ENCODE data around the gene RUNX1.

The RUNX1 gene

DNA sequence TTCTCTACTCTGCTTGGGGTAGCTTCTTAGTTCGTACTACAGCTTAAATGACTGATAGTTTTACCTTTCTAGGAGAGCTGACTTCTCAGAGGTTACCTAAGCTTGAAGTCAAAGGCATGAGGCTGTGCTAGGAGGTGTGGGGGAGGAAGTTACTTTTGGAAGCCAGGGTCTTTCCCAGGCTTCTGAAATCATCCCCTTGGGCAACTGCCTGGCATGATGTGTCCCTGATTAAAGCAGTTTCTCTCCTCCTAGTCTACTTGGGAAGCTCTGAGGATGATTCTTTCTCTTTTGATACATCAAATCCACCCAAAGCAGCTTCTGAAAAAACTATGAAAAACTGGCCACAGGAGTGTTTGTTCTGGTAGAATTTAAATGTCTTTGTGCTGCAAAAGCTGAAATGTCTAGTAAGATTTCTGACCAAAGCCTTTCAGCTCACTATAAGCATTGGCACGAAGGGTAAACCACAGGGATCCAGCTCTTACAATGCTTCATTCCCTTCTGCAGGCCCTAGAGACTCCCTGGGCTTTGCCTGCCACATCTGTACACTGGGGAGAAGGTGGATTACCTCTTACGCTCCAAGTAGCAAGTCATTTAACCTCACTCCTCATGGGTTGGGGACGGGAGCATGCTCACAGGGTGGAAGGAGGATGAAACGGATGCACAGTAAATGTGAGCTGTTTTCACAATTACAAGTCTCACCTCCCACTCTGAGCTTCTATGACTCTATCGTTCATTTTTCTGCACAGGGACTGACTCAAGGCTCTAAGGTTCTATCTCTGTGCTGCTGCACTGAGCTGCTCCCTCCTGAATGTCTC, 59.6 kb downstream of the RUNX1 start:
- peak; percentile 44 for DNase-seq

DNA sequence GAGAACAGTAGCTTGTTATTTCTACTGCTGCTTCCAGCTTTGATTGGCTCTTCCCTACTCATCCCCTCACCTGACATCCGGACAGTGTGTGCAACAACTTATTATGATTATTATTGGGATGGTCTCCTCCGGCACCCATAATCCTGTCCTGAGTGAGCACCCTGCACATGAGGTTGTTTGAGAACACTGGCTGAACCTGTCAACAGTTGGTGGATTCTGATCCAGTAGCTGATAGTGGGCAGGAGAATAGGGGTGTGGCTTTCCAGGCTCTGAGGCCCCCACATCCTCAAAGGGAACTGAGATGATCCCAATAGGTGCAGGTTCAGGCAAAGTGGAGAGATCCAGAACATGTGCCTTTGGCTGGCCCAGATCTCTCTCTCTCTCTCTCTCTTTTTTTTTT, 60.5 kb downstream of the RUNX1 start:
- DNase-seq = no peak

DNA sequence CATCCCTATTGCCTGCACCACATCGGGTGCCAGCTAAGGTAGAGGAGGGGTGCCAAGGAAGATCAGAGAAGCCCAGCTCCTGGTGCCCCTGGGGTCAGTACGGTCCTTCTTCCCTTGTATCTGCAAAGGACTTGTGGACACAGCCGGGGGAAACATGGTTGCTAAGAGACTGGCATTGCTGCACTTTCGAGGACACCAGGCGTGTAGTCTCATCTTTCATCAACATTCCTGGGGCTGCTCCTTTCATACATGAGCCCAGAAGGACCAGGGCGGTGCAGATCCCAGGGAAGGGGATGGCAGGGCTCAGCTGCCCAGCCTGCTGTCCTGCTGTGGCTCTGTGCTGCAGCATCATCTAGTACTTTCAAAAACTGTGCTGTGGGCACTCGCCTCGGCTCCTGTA, 61.0 kb downstream of the RUNX1 start:
- no peak for DNase-seq

DNA sequence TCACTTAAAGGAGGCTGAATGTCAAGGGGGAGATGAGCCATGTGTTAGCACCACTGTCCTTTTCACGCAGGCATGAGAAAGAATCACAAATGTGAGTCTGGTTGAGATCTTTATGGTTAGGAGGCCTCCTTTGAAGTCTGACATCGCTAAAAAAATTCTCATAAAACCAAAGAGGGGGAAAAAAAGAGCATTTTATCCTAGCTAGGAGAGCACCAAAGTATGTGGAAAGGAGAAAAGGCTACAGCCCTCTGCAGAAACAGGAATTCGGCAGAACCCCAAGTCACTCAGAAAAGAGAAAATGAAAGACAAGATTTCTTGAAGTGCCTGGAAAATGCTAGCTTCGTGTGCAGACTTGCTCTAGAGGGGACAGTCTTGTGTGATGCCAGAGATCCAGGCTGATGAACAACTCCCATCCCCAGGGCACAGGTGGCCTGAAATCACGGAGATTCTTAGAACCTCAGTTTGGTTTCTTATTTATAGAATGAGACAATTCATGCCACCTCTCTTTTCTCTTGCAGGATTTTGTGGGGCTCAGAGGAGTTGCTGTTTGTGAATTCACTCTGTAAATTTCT, 61.5 kb downstream of the RUNX1 start:
- no peak for DNase-seq

DNA sequence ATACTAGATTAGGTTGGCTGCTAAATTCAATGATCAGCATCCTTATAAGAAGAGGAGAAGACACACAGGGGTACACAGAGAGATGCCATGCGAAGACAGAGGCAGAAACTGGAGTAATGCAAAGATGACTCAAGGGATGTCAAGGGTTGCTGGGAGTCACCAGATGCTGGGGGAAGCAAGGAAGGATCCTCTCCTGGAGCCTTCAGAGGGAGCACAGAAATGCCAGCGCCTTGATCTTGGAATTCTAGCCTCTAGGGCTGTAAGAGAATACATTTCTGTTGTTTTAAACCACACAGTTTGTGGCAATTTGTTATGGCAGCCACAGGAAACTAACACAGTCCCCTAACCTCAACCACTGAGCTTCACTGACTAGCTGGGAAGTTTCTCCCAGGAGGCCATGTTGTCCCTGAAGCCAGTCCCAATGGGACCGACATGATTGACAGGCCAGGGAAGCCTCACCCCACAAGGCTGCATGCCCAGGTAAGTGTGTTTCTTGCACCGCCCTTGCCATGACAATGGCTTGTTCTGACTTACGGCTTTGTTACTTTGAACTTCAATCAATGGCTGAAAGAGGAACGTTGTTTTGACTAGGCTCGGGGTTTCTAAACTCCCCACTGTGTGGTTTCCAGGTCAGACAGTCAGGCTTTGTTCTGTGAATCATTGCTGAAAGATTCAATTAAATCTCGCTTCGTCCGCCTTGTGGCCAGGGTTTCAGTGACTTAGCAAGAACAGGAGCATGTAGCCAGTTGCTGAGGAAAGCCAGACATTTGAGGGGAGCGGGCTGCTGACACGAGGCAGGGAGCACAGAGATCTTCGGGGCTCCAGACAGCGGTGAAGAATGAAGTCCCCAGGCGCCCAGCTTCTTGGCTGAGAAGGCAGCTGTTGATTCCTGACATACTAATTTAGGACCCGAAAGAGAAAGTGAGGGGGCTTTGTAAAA, 62.3 kb downstream of the RUNX1 start:
- peak; percentile 50 for DNase-seq

GRCh38 chr21:34984356-34985058, 64.6 kb downstream of the RUNX1 start:
- DNase-seq = no peak

GRCh38 chr21:34983680-34984086, 65.4 kb downstream of the RUNX1 start:
- peak; percentile 46 for DNase-seq

DNA sequence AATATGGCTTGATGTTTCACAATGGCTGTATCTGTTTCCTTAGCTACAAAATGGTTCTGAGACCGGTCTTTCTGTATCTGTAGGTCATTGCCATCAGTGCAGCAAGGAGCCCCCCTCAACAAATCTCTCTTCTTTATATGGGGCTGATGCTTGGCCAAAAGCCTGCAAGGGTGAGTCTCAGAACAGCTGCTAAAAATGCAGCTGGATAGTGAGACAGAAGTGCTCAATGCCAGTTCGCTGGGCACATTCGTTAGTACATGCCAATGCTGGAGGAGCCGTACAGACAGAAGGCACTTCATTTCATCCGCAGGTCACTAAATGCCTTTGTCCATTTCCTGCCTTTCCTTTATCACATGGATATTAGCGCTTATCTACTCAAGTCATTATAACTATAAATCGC, 67.3 kb downstream of the RUNX1 start:
- no peak for DNase-seq

- DNase-seq = no peak
Observed at GRCh38 chr21:34980423-34981115, 68.5 kb downstream of the RUNX1 start.

DNA sequence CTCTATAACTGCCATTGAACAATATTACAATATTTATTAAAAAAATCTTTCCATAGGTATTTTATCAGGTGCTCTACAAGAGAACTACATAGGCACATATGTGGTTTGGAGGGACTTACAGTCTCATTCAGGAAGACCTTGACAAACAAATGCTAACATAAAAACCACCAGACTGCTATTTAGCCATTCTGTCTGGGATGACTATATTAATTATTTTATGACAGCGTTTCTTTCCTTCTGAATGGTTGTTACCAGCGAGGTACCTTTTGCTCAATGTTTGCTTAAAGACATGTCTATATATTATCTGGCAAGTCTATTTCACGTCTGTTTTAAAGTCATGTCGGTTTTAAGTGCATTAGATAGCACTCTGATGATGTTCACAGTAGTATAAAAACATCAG, 69.7 kb downstream of the RUNX1 start:
- DNase-seq = no peak

DNA sequence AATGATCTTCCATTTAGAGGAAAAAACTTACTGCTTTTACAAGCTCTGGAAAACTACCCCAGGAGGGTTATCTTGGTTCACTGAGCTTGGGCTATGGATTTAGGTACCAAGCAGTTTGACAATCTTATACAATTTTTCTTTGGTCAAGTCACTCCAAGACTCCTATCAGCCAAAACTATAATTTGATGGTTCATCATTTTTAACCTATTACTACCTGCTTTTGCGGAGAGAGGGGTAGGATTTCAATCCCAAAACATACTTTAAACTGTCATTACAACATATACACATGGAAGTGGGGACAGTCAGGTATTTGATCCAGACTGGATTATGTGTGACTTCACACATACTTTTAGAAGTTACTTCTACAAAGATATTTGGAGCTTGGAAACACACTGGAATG, 71.8 kb downstream of the RUNX1 start:
- no peak for DNase-seq

GRCh38 chr21:34974162-34974981, 74.7 kb downstream of the RUNX1 start:
- DNase-seq = no peak

DNA sequence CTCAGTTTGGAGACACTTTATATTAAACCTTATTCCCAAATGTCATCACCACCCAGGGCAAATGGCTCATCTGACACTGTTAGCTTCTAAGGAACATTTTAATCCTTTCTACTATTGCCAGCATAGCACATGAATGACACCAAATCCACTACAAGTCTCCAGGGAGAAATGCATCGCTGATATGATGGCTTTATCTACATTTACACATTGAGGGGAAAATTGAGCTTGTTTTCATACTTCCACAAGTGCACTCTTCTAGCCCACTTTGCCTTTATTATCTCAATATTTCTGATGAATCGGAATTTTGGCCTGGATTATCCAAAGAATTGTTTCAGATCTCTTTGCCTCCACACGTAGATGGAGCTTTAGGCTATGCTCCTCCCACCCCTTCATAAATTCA, 75.4 kb downstream of the RUNX1 start:
- no peak for DNase-seq

DNA sequence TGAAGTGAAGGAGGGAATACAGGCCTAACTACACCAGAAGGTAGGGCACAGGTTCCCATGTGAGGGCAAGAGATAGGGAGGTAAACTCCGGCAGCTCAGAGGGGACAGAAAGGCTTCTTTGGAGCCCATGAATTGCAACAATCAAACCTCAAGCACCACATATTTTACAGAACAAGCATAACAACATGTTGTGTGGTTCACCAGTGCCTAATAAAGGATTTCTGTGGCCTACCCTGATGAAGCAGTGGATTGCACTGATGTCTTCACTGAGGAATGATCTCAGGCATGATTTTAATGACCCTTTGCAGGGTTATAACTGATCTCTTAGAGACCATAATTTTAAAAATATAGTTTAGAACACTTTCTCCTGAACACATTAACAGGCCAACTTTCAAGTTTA, 77.4 kb downstream of the RUNX1 start:
- no peak for DNase-seq

DNA sequence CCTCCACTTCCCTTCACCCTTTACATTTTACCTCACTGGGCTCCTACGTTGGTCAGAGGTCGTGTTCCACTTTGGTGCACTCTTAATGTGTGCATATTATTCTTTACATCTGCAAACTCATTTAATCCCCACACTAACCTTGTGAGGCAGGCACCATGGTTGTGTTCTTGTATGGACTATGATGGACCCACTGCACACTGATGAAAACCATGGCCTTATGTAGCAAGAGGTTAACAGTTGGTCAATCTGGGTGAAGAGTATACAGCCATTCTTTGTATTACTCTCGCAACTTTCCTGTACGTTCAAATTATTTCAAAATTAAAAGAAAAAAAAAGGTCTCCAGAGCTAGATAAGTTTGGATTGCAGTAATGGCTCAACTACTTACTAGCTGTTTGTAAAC, 78.5 kb downstream of the RUNX1 start:
- no peak for DNase-seq

- DNase-seq = no peak
Observed at GRCh38 chr21:34970167-34970500, 79.0 kb downstream of the RUNX1 start.

DNA sequence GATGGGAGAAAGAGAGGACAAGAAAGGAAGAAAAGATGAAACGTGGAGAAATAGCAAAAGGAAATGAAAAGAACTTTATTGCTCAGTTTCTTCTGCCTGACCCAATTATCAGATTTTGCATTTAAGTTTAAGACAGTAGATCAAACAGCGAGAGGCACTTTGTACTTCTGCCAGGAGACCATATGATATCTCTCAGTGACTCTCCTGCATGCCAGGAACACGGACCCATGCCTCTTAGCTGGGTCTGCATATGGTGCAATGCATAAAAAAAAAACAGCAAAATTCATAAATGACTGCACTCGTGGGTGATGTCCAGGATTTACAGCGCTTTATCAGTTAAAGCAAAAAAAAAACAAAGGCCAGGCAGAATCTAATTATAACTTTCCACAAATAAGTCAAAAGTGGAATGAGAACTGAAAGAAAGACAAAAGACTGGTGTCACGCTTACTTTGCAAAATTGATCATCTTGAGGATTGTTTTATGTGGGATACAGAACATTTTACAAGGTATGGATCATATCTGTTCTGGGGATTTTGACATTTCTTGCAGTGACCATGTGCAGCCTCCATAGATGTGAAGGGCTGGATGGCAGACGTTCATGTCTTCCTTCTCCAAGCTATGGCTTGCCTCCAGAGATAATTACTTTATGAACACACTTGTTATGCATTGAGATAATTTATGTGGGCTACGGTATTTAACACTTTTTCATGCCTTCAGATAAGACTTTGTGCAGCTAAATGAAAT, 79.5 kb downstream of the RUNX1 start:
- no peak for DNase-seq

DNA sequence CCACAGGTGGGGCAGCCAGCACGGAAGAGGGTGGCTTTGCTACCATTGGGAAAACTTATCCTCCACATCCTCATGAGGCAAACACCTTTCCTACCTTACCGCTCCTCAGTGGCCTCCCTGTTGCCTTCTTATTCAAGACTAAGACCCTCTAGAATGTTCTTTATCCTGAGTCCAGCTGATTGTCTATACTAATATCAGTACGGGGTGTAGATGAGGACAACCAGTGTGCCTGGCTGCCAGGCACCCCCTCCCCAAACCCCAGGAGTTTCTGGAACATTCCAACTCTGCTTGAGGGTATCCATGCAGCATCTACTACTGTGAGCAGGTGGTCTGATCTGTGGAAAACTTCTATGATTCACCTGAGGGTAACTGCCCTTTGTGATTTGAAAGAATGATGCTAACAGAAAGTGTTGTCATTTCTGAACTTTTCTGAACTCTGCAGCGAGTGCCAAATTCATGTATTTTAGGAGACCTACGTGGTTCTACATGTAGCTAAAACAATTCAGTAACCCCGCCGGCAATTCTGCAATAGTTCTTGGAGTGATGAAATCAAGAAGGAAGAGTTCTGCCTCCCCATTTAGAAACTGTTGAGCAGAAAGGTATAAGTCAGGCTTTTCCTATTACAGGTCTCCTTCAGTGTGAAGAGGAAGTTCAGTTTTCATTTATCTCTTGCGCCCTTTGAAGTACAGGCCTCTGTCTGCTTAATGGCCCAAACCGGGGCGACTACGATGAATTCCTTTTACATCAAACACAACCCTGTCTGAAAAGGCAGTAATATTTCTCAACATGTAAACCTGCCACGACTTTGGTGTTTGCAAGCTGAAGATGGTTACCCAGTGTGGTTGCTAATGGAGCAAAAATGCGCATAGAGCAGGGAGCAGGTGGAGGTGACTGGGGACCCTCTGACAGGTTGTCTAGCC, 80.4 kb downstream of the RUNX1 start:
- DNase-seq = no peak

- DNase-seq = no peak
Observed at GRCh38 chr21:34967509-34968289, 81.4 kb downstream of the RUNX1 start.
